Stimulated activated CD4-positive, alpha-beta T cell treated with anti-CD3 and anti-CD28 coated beads, Interleukin-1b, Interleukin-23, amount 100 ng/mL, for 24 hours (primary cell): ENCODE data around the gene ZNF473.
"Not testable (repeated sequence)": the region's sequence is repeated elsewhere in the genome, so short reads cannot be mapped to it uniquely, and the experiment has no call there.

Experiments used
- DNase-seq, 4 experiments: peaks; one replicate each; pipeline ENCODE4 v3.0.0-alpha.2; 2020; ENCODE audit warnings: low read depth in 4 of 4, low spot score in 1 of 4

ZNF473 gene

GRCh38 chr19:50097884-50098283 is 72.1 kb downstream of the ZNF473 start:
- not testable (repeated sequence) for DNase-seq

- not testable (repeated sequence) for DNase-seq
These were observed 73.1 kb downstream of the ZNF473 start for GRCh38 chr19:50098892-50099291.

- not testable (repeated sequence) for DNase-seq
These were observed 73.9 kb downstream of the ZNF473 start for GRCh38 chr19:50099696-50100095.

- DNase-seq = not testable (repeated sequence)
These were observed 75.1 kb downstream of the ZNF473 start for GRCh38 chr19:50100946-50101345.
